NOMO-1 treated with DMSO at 0.1 percent for 48 hours (cell line): Measurements from ENCODE around the gene MYT1.

Source experiments
- DNase-seq: peaks from one replicate; lab custom pipeline; 2025; ENCODE audit not compliant: unreplicated experiment; lab: John Stamatoyannopoulos, UW

Gene MYT1

DNA sequence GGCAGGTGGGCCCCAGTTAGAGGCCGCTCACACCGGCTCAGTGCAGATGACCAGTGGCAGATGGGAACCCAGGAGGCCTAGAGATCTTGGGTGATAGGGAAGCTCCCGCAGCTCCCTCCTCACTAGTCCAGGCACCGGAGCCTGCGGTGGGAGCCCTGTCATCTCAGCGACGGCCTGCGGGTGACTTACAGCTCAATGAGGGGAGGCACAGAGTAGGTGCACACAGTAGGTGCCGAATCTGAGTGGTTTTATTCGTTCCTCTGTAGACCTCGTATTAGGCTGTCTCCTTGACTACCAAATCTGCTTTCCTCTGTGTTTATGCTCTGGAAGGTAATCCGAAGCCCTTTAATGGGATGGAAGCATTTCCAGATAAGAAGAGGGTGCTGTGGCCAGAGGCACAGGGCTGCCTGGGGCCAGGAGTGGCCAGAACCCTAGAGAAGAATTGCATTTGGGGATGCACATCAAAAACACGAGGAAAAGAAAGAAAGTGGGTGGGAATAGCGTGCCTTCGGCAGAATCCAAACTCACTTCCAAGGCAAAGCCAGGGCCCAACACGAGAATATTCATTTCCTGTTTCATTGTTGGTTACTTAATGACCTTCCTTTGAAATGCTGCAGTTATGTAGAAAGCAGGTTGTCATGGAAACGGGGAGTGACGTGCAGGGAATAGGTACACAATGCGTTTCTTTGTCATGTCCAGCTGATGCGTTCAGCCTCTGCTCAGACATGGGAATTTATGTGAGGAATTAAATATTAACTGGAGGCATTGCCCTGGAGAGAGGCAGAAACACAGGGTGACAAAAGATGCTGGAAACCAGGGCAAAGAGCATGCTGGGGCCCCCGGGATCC lies 24.7 kb downstream of the MYT1 start:
- no peak for DNase-seq

DNA sequence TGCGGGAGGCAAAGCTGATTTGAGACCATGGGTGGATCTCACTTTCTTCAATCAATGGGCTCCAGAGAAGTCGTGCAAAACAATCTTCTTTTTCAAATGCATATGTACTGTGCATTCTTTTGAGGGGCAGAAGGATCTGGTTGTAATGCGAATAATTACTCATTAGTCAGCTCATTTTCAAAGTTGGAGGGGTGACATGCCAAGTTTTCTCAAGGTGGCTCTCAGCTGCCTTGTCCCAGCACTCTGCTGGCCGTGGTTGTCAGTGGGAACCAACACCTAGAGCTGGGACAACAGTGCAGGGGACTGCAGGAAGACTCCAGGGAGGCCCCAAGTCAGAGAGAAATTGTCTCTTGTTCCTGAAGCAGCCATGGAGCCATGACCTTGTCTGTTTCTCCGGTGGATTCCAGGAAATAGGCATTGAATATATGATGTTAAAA lies 25.3 kb downstream of the MYT1 start:
- no peak for DNase-seq

DNA sequence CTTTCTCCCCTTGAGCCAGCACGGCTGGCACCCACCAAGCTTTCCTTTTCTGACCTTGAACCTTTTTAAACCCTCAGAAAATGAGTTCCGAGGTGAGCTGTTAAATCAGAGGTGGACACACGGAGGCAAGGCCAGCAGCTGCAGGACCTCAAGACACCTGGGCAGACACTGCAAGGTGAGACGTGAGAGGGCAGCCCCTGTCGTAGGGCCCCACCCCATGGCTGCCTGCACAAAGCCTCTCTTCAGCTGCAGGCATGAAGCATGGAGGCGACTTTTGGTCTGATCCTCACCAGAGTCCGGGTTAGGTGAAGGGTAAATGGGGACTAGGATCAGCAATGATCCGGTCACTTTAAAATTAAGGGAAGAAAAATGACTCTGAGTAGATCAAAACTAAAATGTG lies 25.7 kb downstream of the MYT1 start:
- DNase-seq = no peak

DNA sequence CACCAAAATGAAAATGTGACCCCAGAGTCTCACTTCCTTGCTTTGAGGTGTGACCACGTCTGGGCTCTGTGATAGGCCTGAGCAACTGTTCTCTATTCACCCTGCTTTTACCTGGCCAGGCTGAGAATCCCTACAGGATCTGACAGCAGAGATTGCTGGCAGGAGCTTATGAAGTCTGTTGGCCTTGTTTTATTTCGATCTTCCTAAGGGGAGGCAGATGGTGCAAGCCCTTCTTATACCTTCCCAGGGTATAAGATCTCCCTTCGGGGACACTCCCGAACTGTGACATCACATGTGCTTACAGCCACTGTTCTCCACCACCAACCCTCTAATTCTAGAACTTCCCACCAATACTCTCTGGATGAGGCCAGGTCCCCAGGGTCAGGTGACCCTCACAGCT lies 26.8 kb downstream of the MYT1 start:
- DNase-seq = no peak

DNA sequence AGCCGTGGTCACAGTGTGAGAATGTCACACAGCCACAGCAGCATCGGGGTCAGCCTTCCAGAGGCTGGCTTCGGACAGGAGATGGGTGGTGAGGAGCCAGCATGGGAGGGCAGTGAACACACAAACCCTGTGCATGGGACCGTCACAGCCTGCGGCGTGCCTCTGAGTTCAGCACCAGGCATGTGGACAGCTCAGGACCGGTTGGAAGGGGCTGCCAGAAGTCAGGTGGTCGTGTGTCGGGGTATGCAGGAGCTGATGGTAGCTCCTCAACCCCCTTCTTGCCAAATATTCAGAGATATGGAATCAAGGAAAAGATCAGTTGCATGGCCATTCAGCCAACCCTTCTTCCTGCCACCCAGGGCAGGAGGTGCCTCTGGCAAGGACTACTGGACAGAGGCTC lies 28.2 kb downstream of the MYT1 start:
- DNase-seq = no peak

DNA sequence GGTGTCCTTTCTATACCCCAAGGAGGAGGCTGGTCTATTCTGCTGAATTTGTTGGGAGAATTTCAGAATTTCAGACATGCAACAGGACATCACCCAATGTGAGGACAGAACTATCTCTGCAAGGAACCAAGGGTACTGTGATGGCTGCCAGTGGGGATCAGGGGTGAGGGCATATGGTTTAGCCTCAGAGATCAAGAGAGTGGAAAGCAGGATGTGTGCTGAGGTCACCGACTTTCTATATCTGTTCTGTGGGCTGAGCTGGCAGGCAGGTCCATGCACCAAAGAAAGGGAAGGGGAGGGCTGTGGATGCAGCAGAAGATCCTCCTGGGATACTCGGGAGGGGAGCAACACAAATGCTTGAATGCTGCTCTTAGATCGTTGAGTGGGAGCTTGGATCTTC lies 28.8 kb downstream of the MYT1 start:
- no peak for DNase-seq

DNA sequence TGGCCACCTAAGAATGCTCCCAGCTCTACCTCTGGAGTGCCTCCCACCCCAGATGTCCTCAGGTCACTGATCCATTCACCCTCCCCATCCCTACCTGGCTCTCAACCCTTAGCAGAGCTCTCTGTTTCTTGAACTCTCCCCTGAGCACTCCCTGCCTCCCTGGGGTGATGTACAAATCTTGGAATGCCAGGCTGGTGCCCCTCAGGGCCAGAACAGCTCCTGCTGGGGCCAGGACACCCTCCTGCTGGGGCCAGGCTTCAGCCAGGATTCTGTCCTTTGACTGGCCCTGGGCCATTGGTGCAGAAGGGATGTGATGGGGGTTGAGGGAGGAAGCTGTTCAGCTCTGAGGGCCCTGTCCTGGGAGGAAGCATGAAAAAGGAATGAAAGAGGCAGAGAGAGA lies 30.0 kb downstream of the MYT1 start:
- DNase-seq = no peak

DNA sequence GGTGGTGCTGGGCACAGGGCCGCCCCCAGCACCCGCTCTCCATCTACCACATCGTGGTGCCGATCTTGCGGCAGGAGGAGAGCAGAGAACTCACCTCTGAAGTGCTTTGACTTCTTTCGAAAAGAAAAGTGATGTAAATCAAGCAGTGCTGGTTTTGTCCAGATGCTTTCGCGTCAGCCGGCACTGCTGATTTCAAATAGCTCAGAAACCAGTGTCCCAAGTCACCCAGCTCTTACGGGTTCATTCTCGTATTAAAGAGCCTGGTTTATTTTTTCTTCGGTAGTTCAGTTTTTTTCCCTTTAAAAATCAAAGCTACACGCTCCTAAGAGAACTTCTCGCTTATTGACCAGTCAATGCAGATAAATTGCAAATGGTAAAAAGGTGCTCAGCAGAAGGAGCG lies 32.1 kb downstream of the MYT1 start:
- DNase-seq = no peak

DNA sequence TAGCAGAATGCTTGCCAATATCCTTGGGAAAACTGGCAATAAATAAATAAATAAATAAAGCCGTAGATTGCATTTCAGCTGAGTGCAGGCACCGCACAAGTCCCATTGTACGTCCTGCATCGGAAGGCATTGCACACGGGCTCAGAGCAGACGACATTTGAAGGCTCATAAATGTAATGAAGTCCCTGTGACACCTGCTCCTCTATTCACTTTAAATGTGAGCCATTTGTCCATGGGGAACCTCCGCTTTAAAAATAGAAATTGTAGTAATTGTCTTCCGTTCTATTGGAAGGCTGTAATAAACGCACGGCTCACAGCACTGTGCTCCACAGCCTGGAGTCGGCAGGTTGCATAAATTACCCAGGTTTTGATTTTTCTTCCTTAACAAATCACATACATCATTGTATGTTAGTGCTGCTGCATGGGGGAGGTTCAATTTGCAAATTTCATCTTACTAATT lies 32.6 kb downstream of the MYT1 start:
- no peak for DNase-seq

DNA sequence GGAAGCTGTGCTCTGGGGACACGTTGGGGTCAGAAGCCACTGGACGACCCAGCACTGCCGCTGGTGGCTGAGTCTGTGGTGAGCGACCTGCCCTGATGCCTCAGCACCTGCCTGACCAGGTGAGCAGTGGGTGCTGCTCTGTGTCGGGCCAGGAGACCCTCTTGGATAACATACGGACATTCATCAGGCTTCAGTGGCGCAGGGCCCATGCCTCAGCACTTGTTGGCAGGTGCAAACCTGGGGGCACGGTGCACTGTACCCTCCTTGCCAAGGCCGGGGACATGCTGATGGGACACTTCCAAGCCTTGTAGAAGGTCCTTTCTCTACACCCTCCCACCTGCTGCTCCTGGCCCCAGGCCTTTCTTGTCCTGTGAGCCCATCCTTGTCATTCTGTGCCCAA lies 34.1 kb downstream of the MYT1 start:
- DNase-seq = no peak

DNA sequence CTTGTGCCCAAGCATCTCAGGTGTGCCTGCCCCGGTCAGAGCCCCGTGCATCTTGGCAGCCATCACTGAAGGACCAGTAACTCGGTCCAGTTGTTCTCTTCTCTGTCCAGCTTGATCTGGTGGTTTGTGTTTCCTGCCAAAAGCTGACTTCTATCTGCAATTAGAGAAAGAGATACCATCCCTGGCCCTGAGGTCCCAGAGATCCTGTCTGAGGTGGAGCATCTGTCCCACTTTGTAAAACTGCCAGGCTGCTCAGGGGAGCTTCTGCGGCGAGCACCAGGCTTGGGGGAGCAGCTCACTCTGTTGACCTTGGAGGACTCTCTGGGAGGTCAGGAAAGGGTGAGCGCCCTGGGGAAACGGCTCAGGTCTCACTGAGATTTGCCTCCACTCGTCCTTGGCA lies 35.1 kb downstream of the MYT1 start:
- no peak for DNase-seq

DNA sequence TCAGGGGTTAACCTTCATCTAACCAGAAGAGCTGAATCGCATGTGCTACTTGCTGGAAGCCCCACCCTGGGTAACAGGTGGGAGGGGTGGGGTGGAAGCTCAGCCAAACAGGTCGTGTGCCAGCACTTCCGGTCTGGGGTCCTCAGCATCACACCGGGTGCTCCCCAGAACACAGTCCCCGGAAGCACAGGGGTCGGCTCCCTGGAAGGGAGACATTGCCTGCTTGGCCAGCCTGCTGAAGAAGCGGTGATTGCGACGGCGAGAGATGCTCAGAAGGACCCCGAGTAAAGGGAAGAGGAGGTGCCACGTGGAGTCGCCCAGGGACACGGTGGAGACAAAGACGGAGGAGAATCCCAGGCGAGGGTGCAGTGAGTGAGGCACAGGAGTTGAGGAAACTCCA lies 36.5 kb downstream of the MYT1 start:
- no peak for DNase-seq

DNA sequence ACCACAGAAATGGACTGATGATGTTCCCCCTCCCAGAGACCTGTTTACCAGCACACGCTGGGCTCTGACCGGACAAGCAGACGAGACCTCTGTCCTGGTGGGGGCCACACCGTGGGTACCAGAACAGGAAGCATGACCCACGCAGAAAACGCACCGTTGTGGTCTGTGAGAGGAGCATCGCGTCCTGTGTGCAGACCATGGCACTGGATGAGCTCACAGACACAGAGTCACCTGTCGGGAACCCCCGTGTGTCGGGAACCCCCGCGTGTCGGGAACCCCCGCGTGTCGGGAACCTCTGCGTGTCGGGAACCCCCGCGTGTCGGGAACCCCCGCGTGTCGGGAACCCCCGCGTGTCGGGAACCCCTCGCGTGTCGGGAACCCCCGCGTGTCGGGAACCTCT lies 37.4 kb downstream of the MYT1 start:
- no peak for DNase-seq

DNA sequence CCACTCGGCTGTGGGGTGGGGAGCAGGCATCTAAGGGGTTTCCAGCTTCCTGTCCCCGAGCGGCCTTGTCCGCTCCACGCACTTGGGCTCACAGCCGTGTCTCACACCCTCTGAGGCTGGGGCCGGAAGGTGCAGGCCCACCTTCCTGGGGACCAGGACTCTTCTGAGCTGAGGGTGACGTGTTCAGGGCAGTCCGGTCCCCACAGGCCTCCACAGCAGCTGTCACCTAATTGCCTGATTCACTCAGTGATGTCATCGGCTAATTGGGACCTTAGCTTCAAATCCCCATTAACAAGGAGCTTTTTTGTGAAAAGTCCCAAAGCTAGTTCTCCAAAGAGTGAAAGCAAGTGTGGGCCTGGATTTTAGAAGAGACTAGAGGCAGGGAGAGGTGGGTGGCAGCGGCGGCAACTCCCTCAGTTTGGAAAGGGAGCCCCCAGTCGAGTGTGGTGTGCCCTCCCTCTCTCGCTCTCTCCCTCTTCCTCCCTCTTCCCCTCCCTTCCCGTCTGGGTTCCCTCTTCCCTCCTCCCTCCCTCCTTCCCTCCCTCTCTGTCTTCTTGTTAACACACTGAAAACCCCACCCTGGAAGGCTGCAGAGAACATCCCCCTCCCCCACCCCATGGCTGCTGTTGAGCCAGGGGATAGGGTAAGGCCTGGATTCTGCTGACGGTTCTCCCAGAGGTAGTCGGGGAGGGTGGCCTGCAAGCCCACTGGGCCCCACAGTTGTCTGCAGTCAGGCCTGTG lies 39.0 kb downstream of the MYT1 start:
- no peak for DNase-seq

DNA sequence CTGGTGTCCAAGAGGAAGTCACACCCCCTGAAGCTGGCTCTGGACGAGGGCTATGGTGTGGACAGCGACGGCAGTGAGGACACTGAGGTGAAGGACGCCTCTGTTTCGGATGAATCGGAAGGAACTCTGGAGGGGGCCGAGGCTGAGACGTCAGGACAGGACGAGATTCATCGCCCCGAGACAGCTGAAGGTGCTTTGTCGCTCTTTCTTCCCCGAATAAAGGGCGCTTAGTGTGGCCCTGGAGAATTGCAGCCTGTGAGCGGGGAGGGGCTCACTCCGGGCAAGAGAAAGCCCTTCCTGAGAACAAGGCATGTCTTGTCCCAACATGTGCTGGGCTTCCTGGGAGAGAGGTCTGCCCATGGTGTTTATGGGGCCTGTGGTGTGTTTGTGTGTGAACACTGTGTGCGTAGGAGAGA lies 41.4 kb downstream of the MYT1 start:
- DNase-seq = no peak

DNA sequence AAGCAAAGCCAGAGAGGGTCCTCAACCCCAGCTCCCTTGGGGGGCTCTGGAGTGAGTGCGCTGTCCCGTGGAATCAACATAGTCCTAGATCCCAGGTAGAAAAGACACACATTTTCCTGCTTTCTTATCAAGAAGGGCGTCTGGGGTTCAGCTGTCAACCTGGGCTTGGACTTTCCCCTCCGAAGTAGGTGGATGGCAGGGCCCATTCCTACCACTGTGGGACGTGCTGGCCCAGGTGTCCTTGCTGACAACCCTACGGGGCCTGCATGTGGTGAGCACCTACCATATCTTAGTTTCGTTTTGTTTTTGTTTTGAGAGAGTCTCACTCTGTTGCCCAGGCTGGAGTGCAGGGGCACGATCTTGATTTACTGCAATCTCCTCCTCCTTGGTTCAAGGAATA lies 42.4 kb downstream of the MYT1 start:
- DNase-seq = no peak

DNA sequence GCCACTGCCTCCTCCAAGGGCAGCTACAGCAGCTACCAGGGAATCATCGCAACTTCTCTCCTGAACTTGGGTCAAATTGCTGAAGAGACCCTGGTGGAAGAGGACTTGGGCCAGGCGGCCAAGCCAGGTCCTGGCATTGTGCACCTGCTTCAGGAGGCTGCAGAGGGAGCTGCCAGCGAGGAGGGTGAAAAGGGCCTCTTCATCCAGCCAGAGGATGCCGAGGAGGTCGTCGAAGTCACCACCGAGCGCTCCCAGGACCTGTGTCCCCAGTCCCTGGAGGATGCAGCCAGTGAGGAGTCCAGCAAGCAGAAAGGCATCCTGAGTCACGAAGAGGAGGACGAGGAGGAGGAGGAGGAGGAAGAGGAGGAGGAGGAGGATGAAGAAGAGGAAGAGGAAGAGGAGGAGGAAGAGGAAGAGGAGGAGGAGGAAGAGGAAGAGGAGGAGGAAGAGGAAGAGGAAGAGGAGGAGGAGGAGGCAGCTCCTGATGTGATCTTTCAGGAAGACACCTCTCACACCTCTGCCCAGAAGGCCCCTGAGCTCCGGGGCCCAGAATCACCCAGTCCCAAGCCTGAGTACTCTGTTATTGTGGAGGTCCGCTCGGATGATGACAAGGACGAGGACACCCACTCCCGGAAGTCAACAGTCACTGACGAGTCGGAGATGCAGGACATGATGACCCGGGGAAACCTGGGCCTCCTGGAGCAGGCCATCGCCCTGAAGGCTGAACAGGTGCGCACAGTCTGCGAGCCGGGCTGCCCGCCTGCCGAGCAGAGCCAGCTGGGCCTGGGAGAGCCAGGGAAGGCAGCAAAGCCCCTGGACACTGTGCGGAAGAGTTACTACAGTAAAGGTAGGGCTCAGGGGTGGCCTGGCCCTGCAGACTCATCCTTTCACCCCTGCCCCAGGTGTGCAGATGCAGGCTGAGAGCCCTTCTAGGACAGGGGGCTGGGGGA lies 43.7 kb downstream of the MYT1 start:
- no peak for DNase-seq

DNA sequence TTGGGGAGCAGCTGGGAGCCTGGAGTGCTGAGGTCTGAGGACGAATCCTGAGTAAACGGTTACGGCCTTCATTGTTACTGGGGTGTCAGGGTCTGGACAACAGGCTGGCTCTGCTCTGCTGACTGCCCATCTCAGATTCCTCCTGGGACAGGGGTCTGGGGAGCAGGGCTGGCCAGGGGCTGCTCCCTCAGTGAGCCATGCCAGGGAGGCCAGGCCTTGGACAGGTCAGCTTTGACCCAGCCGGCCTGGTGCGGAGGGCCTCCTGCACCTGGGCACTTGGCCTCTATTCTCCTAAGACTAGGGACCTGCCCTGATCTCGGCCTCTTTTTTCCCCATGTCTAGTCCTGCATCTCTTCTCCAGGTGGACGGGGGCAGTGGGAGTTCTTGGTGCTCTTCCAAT lies 44.9 kb downstream of the MYT1 start:
- DNase-seq = no peak

DNA sequence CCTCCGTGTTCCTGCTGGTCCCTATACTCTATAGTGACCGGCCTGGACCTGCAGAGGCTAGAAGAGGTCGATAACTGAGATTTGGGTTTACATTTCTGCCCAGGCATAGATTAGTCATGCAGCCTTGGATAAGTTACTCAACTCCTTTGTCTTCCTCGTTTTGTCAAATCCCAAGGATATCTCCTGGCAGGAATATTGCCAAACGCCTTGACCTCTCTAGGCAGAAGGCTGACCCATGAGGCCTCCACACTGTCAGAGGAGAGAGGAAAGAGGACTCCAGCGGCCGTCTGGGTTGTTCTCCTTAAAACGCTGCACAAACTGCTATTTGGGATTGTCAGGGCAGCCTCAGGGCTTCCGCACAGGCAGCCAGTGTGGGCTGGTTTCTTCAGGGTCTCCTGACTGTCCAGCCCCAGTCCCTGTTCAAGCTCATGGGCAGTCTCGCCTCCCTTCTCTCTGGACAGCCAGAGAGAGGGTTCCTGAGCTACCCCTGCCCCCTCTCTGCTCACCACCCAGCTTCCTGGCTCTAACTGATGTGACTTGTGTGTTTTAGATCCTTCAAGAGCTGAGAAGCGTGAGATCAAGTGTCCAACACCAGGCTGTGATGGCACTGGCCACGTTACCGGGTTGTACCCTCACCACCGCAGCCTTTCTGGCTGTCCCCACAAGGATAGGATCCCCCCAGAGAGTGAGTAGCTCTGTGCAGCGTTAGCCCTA lies 46.6 kb downstream of the MYT1 start:
- no peak for DNase-seq

DNA sequence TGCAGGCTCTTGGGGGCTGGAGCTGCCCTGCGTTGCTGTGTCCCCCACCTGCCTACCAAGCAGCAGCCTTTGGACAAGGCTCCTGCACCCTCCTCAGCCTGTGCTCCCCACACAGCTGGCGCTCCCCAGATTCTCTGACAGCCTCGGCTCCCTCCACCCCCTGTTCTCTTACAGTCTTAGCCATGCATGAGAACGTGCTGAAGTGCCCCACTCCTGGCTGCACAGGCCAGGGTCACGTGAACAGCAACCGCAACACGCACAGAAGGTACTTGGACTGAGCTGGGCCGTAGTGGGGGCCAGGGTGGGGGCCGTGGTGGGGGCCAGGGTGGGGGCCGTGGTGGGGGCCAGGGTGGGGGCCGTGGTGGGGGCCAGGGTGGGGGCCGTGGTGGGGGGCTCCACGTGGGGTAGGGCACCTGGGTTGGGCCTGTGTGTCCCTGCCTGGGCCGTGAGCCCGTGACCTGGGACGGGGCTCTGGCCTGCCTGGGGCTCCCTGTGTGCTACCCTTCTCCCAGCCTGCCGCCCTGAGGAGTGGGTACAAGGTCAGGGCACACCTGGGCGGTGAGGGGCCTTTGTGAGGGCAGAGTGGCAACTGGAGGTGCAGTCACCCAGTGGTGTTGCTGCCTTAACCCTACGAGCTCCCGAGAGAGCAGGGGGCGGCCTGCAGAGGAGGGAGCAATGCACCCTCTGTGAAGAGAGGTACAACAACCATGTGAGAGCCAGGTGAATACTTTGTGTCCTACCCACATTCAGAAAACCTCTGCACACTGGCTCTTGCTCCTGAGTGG lies 47.8 kb downstream of the MYT1 start:
- DNase-seq = no peak
